ENCODE measurements around the gene ERP27. TPM values are rescaled to one million over a fixed set of nuclear protein-coding genes. Genes with fewer than 3 reads are reported as not detected.

The ERP27 gene
- total RNA-seq, 1 experiment from 2014 or later: not detected

GRCh38 chr12:14963520-14963919, 25.2 kb upstream of the ERP27 start (continued):
- TF ChIP-seq, protein P1, sequence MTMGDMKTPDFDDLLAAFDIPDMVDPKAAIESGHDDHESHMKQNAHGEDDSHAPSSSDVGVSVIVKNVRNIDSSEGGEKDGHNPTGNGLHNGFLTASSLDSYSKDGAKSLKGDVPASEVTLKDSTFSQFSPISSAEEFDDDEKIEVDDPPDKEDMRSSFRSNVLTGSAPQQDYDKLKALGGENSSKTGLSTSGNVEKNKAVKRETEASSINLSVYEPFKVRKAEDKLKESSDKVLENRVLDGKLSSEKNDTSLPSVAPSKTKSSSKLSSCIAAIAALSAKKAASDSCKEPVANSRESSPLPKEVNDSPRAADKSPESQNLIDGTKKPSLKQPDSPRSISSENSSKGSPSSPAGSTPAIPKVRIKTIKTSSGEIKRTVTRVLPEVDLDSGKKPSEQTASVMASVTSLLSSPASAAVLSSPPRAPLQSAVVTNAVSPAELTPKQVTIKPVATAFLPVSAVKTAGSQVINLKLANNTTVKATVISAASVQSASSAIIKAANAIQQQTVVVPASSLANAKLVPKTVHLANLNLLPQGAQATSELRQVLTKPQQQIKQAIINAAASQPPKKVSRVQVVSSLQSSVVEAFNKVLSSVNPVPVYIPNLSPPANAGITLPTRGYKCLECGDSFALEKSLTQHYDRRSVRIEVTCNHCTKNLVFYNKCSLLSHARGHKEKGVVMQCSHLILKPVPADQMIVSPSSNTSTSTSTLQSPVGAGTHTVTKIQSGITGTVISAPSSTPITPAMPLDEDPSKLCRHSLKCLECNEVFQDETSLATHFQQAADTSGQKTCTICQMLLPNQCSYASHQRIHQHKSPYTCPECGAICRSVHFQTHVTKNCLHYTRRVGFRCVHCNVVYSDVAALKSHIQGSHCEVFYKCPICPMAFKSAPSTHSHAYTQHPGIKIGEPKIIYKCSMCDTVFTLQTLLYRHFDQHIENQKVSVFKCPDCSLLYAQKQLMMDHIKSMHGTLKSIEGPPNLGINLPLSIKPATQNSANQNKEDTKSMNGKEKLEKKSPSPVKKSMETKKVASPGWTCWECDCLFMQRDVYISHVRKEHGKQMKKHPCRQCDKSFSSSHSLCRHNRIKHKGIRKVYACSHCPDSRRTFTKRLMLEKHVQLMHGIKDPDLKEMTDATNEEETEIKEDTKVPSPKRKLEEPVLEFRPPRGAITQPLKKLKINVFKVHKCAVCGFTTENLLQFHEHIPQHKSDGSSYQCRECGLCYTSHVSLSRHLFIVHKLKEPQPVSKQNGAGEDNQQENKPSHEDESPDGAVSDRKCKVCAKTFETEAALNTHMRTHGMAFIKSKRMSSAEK (CRISPR knock-in tag; IDR thresholded peaks at IDR 0.05; ENCODE audit: borderline replicate concordance): no peak
- TF ChIP-seq NR1H2 (CRISPR knock-in tag; IDR thresholded peaks at IDR 0.05): no peak

- no peak for TF ChIP-seq CREM (CRISPR knock-in tag; IDR thresholded peaks at IDR 0.05)
- no peak for TF ChIP-seq SMAD4 (CRISPR knock-in tag; IDR thresholded peaks at IDR 0.05)
- no peak for TF ChIP-seq TP53 (CRISPR knock-in tag; IDR thresholded peaks at IDR 0.05)
- no peak for TF ChIP-seq KAT7 (CRISPR knock-in tag; IDR thresholded peaks at IDR 0.05; ENCODE audit: borderline replicate concordance)
- no peak for TF ChIP-seq GTF2I (CRISPR knock-in tag; conservative IDR thresholded peaks at IDR 0.05)
- TF ChIP-seq NR1H2 (CRISPR knock-in tag; IDR thresholded peaks at IDR 0.05): no peak
- no peak for TF ChIP-seq FOXP1 (CRISPR knock-in tag; IDR thresholded peaks at IDR 0.05; ENCODE audit: borderline replicate concordance)
- no peak for TF ChIP-seq CBFB (CRISPR knock-in tag; IDR thresholded peaks at IDR 0.05; ENCODE audit: low read depth)
- TF ChIP-seq, protein P2, sequence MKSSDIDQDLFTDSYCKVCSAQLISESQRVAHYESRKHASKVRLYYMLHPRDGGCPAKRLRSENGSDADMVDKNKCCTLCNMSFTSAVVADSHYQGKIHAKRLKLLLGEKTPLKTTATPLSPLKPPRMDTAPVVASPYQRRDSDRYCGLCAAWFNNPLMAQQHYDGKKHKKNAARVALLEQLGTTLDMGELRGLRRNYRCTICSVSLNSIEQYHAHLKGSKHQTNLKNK (CRISPR knock-in tag; IDR thresholded peaks at IDR 0.05): no peak
- ATAC-seq (no peak), DNase-seq (ENCODE audit: low spot score) (no peak)
- Mint-ChIP-seq H3K36me3 (no peaks in the 10 kb centered on the region), H3K9me3 (no peaks in the 10 kb centered on the region), H3K27me3 (ENCODE audit: low read depth) (no peaks in the 10 kb centered on the region), H3K4me1 (peaks cover 26% of the 10 kb centered on the region), H3K27ac (no peak overlapping the region), H3K4me3 (no peak overlapping the region)
- ChIA-PET CTCF (no interaction called here), POLR2A (no interaction called here)
Measured at GRCh38 chr12:14962797-14963196, 24.5 kb upstream of the ERP27 start.

- no peak for ATAC-seq
- DNase-seq (ENCODE audit: low spot score): no peak
- ChIA-PET POLR2A (no interaction called here), CTCF (interaction anchor here (0.6 kb wide), 1 partner anchor 34 kb away, joined by 5 read pairs; no protein-coding TSS in a partner anchor)
- Mint-ChIP-seq H3K36me3 (no peaks in the 10 kb centered on the region), H3K27ac (no peak overlapping the region), H3K4me3 (no peak overlapping the region), H3K4me1 (peaks cover 28% of the 10 kb centered on the region), H3K9me3 (no peaks in the 10 kb centered on the region), H3K27me3 (ENCODE audit: low read depth) (no peaks in the 10 kb centered on the region)
- TF ChIP-seq NFATC4 (CRISPR knock-in tag; IDR thresholded peaks at IDR 0.05) (no peak), ZNF423 (CRISPR knock-in tag; IDR thresholded peaks at IDR 0.05) (no peak), FOXK1 (CRISPR knock-in tag; IDR thresholded peaks at IDR 0.05) (no peak), FOXJ3 (CRISPR knock-in tag; IDR thresholded peaks at IDR 0.05; ENCODE audit: borderline replicate concordance) (no peak), ERG (CRISPR knock-in tag; IDR thresholded peaks at IDR 0.05) (no peak), SMAD3 (CRISPR knock-in tag; IDR thresholded peaks at IDR 0.05; ENCODE audit: borderline replicate concordance) (no peak), TP53 (CRISPR knock-in tag; IDR thresholded peaks at IDR 0.05) (no peak), ATF3 (CRISPR knock-in tag; conservative IDR thresholded peaks at IDR 0.05) (no peak), RORB (CRISPR knock-in tag; IDR thresholded peaks at IDR 0.05) (no peak), SP1 (CRISPR knock-in tag; conservative IDR thresholded peaks at IDR 0.05) (no peak), MYBL2 (CRISPR knock-in tag; IDR thresholded peaks at IDR 0.05) (no peak), JUN (CRISPR knock-in tag; IDR thresholded peaks at IDR 0.05) (no peak)
- TF ChIP-seq, protein P3, sequence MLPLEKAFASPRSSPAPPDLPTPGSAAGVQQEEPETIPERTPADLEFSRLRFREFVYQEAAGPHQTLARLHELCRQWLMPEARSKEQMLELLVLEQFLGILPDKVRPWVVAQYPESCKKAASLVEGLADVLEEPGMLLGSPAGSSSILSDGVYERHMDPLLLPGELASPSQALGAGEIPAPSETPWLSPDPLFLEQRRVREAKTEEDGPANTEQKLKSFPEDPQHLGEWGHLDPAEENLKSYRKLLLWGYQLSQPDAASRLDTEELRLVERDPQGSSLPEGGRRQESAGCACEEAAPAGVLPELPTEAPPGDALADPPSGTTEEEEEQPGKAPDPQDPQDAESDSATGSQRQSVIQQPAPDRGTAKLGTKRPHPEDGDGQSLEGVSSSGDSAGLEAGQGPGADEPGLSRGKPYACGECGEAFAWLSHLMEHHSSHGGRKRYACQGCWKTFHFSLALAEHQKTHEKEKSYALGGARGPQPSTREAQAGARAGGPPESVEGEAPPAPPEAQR (CRISPR knock-in tag; IDR thresholded peaks at IDR 0.05): no peak
- TF ChIP-seq, protein P4, sequence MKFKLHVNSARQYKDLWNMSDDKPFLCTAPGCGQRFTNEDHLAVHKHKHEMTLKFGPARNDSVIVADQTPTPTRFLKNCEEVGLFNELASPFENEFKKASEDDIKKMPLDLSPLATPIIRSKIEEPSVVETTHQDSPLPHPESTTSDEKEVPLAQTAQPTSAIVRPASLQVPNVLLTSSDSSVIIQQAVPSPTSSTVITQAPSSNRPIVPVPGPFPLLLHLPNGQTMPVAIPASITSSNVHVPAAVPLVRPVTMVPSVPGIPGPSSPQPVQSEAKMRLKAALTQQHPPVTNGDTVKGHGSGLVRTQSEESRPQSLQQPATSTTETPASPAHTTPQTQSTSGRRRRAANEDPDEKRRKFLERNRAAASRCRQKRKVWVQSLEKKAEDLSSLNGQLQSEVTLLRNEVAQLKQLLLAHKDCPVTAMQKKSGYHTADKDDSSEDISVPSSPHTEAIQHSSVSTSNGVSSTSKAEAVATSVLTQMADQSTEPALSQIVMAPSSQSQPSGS (CRISPR knock-in tag; IDR thresholded peaks at IDR 0.05; ENCODE audit: borderline replicate concordance, low read depth): no peak
- TF ChIP-seq, protein P5, sequence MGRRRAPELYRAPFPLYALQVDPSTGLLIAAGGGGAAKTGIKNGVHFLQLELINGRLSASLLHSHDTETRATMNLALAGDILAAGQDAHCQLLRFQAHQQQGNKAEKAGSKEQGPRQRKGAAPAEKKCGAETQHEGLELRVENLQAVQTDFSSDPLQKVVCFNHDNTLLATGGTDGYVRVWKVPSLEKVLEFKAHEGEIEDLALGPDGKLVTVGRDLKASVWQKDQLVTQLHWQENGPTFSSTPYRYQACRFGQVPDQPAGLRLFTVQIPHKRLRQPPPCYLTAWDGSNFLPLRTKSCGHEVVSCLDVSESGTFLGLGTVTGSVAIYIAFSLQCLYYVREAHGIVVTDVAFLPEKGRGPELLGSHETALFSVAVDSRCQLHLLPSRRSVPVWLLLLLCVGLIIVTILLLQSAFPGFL (CRISPR knock-in tag; IDR thresholded peaks at IDR 0.05; ENCODE audit: borderline replicate concordance): no peak
Measured at GRCh38 chr12:14962153-14962539, 23.8 kb upstream of the ERP27 start.

Measured in WTC11 (cell line).